HG02981 (cell line): ENCODE data around the gene CNTNAP2.
"Not testable (repeated sequence)": the region's sequence is repeated elsewhere in the genome, so short reads cannot be mapped to it uniquely, and the experiment has no call there.

Source experiments
- ATAC-seq: cut with Tn5 transposase; IDR thresholded peaks from one replicate; pipeline ENCODE4 v1.9.1; 2021; ENCODE audit warnings: mild to moderate bottlenecking, moderate library complexity; ENCODE audit not compliant: unreplicated experiment

The CNTNAP2 gene

DNA sequence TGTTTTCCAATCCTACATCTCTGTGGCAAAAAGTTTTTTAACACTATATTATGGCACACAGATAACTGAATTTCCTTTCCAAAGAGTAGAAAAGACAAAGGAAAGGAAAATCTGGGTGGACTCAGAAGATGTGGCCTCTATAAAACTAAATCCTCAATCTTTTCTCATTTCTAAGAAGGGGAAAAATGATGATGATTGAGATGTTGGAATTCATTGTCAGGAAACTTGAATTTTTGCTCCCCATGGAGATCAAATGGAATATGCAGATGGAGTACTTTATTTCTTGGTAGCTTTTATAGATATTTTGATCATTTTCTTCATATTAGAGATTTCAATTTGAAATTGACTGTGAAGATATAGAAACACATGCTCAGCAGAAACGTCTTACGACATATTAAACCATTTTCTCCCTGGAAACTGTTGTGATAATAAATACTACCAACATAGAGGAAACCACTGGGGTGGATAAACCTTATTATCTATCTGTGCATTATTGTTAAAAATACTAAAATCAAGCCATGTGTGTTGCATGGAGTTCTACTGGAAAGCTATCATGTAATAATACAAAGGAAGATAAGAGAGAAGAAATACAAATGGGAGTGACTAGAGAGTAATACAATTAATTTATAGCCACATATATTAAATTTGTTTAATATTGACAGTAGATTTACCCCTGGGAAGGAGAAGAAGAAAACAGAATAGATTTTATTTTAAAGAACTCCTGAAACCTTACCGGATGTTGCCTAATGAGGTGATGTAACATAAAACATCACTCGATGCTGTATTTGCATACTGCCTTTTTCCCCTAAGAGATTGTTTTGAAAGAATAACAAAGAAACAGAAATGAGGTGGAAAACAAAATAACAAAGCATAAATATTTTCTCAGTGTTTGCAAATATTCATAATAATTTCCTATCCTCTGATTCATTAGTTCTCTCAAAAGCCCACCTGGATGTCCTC is 1542.7 kb downstream of the CNTNAP2 start:
- ATAC-seq = no peak

DNA sequence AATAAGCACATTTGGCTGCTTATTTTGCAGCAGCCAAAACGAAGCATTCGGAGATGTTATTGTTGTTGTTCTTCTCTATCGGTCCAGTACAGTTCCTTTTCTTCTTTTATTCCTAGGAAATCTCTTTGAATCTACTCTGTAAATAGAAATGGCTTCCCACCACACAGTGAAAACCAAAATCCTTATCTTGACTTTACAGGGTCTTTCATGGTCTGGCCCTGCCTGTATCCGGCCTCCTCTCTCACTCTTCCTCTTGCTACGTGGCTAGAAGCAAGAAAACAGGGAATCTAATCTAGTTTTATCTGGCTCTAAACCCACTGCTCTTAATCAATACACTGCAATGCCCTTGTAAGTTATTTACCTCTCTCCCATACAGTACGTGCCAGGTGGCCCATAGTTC is 1547.9 kb downstream of the CNTNAP2 start:
- ATAC-seq = no peak

DNA sequence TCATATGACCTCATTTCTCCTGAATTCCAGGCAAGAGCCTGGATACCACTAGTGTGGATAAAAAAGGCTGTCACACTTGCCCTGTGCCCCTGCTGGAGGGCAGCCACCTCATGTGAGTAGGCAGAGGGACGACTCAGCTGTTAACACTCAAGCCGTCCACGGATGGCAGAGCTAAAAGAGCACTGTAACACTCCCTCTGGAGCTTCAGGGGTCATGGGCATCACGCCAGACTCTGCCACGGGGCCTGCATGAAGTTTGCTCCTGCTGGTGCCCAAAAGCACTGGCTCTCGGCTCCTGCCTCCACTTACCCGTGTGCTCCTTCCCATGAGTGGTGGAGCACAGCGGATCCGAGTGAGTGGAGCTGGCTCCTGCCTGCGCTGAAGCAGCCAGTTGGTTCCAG is 1554.2 kb downstream of the CNTNAP2 start:
- ATAC-seq = no peak

DNA sequence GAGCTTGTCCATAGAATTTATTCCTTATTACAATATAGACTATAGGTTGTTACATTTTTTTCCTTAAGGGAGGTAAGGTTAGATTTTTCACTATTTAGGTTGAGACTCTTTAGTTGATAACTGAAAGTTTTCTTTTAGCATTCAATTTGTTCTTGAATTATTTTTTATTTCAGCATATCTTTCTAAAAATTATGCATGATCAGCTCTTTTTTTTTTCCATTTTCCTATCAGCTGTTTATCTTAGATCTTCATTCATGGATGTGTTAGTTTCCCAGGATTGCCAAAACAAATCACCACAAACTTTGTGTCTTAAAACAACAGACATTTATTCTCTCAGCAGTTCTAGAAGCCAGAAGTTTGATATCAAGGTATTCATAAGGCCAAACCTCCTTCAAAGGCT is 1558.1 kb downstream of the CNTNAP2 start:
- ATAC-seq = no peak

DNA sequence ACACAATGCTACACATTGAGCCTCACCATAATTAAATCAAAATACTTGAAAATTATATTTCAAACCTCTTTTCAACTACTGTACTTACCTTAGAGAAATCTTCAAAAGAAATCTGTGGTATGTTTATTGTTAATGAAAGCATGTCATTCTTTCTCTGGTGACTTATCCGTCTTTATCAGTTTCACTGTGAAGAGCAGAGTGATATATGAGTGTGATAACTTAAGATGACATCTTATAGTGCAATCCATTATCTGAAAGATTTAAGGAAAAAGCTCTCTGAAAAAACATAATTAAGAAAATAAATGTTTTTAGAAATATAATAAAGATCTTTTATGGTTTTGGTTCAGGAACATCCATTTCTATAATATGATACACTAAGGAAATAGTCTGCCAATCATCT is 1562.3 kb downstream of the CNTNAP2 start:
- no peak for ATAC-seq

DNA sequence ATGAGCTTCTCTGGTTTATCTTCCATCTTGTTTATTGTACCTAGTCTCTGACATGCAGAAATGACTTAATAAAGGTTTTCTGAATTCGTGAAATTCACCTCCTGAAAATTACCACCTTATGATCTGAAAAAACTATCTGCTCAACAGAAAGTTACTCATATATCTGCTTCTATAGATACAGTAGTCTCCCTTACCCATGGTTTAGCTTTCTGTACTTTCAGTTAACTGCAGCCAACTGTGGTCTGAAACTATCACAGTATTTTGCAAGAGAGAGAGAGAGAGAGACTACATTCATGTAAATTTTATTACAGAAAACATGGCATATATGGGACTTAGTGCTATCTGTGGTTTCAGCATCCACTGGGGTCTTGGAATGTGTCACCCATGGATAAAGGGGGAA is 1564.9 kb downstream of the CNTNAP2 start:
- ATAC-seq = no peak

DNA sequence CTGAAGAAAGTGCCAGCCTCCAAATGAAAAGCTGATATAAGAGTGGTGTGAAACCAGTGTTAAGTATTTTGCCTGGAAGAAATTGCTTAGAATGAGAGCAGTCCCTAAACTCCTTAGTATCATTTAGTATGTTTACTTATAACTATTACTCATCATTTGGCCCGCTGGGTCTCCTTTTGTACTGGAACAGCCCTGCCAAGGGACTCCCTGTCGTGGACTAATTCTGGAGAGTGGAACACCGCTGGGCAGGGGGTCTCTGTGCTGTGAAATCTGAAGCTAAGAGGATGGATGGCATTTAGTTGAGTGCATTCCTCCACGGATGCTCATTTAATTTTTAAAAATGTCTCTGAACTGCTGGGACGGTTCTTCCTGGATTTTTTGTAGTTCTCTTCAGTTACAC is 1584.1 kb downstream of the CNTNAP2 start:
- ATAC-seq = no peak

DNA sequence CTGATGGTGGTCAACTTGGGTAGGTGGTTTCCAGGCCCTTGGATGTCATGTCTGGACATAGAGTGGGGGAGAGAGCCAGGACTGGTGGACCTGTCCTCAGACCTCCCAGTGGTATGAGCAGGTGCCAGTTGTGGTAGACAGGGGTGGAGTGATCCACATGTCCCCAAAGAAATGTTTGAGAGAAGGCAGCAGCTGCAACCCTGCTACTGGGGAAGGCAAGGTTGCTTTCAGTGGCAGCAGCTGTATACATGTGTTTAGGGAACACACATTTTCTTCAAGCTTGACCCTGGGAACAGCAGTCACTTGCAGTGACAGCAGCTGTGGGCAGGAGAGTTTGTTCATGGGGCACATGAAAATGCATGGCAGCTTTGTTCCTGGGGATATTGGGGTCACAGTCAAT is 1591.3 kb downstream of the CNTNAP2 start:
- no peak for ATAC-seq

DNA sequence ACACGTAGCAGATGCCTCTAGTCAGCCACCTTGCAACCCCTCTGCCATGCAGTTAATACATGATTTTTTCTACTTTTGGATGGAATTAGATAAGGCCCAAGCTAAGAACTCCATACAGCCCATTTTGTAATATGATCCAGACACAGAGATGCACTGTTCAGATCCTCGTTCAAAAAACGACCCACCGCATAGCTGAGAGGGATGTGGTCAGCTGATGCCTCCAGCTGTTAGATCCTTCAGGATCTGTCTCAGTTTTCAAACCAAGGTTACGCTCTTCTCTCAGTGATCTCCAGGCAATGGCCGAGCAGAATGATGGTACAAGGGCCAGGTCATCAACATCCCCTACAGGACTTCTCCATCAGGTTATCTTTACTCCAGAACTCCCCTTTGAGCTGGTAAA is 1592.3 kb downstream of the CNTNAP2 start:
- ATAC-seq = no peak

DNA sequence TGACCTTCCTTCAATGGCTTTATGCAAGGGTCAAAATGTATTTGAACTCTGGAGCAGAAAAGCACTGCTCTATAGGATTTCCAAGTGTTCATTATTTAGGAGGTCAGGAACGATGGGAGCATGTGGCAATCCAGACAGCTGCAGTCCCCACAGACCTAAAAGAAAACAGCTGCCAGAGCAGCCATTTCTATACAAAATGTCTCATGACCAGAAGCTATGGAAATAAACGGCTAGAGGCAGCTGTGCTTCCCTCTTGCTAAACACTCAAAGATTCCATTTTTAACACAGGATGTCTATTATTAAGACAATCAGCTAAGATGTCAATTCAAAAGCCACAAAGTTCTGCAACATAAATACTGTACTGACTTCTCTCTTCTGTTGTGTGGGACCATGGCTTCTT is 1594.8 kb downstream of the CNTNAP2 start:
- ATAC-seq = no peak

DNA sequence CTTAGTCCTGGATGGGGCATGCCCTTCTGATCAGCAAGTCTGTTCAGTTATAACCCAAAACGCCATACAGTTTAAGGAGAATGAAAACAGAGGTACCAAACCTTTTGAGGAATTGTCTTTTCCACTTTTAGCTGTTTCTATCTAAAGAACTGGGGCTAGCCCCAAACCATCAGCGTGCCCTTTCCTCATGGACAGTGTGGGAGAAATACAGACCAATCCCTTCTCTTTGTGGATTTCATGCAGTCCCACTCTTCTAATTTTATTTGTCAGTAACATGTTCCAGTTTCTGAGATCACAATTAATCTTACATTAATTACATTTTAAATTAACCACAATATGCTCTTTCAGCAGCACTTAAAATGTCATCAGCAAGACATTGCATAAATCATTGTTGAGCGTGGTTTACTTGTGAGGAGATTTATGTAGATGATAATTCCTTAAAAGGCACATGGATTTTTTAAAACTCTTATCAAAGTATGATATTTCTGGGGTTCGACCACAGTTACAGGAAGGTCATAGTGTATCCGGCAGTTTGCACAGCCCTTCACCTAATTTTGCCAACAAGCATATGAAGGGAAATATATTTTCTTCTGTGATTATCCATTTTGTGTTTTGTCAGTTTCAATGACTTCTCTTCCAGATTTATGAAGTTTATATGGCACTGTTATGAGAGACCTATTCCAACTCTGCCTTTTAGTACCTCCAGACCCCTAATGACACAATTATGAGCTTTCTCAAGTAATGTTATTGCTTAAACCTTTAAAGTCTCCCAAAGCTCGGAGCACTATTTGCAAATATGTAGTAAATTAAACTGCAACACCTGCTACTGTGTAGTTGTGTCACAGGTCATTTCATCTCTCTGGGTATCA is 1605.6 kb downstream of the CNTNAP2 start:
- no peak for ATAC-seq

DNA sequence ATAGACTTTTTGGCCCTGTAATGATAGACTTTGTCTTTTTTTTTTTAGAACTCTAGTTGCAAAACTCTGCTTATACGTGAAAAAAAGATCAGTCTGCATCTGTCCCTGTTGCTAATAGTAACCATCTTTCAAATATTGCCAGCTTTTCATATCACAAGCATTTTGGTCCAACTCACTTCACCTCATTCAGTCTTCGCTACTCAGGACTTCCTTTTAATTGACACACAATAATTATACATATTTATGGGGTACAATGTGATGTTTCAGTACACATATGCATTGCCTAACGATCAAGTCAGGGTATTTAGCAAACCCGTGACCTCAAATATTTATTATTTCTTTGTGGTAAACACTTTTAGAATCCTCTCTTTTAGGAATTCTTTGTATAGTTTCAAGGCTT is 1606.9 kb downstream of the CNTNAP2 start:
- ATAC-seq = no peak

DNA sequence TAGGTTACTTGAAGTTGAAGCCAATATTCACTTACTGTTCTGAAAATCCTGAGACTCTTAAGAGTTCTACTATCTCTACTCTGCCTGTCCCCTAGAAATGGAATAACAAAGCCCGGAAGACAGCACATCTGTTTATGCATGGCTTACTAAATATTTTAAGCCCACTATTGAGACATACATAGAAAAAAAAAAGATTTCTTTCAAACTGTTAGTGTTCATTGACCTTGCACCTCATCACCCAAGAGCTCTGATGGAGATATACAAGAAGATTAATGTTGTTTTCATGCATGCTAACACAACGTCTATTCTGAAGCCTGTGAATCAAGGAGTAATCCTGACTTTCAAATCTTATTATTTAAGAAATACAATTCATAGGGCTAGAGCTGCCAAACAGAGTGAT is 1614.7 kb downstream of the CNTNAP2 start:
- no peak for ATAC-seq

DNA sequence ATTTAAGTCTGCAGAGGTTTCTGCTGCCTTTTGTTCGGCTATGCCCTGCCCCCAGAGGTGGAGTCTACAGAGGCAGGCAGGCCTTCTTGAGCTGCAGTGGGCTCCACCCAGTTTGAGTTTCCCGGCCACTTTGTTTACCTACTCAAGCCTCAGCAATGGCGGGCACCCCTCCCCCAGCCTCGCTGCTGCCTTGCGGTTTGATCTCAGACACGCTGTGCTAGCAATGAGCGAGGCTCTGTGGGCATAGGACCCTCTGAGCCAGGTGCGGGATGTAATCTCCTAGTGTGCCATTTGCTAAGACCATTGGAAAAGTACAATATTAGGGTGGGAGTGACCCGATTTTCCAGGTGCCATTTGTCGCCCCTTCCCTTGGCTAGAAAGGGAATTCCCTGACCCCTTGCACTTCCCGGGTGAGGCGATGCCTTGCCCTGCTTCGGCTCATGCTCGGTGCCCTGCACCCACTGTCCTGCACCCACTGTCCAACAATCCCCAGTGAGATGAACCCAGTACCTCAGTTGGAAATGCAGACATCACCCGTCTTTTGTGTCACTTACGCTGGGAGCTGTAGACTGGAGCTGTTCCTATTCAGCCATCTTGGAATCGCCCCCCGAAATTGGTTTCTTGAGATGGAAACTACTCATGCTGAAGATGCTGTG is 1621.1 kb downstream of the CNTNAP2 start:
- ATAC-seq = not testable (repeated sequence)

DNA sequence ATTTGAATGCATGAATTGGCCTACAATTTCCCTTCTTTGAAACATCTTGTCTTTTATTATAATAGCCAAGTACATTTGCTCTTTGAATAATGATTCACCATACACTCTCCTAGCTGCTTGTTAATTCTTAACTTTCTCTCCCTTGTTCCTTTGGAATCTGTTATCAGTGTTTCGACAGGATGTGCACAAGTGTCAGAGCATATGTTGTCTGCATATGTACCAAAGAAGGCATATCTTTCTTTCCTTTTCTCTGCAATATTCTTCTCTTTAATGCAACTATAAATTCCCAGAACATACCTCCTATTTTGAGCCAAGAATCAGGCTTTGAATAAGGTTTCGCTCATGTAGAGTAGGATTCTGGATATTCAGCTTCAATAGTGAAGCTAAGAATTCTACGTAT is 1625.7 kb downstream of the CNTNAP2 start:
- ATAC-seq = no peak

DNA sequence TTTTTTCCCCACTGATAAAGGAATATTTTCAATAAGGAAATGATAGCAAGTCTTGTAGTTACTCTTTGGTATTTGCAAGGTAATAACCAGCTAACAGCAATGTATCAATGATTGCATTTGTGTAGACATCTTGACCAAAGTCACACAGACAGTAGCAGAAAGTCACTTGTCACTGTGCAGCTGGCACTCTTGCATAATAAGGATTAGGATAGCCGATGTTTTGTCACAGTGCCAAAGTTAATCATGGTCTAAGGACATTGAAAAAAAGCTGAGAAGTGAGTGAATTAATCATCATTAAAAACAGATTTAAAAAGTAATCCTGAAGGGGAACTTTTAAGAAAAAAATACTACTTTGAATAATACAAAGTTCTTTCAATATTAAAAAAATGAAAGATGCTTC is 1639.7 kb downstream of the CNTNAP2 start:
- no peak for ATAC-seq

DNA sequence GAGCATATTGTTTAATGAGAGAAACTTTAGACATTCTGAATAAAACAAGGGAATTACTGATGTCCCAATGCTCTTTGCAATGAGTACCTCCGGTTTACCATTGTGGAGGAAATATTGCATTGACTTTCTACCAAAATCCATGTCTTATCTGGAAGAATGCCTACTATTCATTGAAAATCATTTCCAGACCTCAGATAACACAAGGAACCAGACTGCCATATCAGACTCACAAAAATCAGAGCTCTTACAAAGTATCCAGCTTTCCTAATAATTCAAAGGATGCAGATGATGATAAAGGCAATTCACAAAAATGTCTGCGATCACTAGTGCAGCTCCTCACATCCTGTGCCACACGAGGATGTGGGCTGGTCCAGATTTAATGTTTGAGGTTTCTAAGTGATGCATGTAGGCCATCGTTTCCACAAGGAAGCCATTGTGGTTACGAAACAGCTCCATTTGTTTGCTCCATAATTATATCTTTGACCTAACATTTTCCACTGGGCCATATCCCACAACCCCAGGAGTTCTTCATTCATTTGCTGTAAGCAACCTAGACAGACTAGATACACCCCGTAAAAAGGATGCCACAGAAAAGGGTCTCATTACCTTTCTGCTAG is 1642.8 kb downstream of the CNTNAP2 start:
- ATAC-seq = no peak

DNA sequence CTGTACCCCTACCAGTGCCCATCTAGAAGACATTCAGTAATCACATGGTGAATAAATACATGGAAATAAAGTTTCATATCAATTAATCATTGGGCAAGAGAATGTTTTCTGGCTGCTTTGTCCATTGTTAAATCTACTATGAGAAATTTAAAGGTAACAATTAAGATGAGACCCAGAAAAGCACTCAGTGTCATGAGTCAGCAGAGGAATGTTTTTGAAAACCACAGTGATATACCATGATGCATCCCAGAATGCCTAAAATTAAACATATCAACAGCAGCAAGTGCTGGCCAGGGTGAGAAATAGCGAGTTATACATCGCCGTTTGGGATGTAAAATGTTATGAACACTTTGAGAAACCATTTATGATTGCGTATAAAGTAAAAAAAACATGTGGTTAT is 1648.7 kb downstream of the CNTNAP2 start:
- no peak for ATAC-seq

DNA sequence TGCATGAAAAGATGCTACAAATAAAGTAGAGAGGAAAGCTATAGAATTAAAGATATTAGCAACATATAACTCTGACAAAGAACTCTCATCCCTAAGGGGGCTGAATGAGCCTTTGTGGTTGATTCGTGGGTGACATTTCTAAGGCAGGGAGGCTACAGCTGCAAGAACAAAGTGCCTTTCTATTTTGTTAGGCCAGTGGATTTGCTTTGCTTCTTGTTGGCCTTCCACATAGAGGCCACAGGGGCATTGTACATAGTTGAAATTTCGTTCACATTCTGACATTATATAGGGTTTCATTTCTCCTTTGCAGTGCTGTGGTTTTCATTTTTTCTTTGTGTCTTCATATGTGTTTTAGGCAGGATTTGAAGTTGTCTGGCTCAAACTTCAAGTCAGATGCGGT is 1654.7 kb downstream of the CNTNAP2 start:
- ATAC-seq = no peak

DNA sequence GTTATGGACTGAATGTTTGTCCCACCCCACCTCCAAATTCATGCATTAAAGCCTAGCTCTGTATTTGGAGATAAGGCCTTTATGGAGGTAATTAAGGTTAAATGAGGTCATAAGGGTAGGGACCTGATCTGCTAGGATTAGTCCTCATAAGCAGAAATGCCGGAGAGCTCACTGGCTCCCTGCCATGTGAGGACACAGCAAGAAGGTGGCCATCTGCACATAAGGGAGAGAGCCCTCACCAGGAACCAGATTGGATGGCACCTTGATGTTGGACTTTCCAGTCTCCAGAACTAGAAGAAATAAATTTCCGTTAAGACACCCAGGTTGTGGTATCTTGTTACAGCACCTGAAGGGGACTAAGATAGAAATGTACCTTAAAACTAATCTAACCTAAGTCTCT is 1657.9 kb downstream of the CNTNAP2 start:
- no peak for ATAC-seq
